Measurements from ENCODE around the gene TNIP2.
"Not testable (repeated sequence)": the region's sequence is repeated elsewhere in the genome, so short reads cannot be mapped to it uniquely, and the experiment has no call there.

The TNIP2 gene

GRCh38 chr4:2745516-2745915 lies 10.6 kb downstream of the TNIP2 start:
- DNase-seq (ENCODE audit: low read depth) = no peak

- no peak for DNase-seq (ENCODE audit: low read depth)
Observed at GRCh38 chr4:2744576-2745270, 11.4 kb downstream of the TNIP2 start.

GRCh38 chr4:2743518-2744445 lies 12.4 kb downstream of the TNIP2 start:
- no peak for DNase-seq (ENCODE audit: low read depth)

GRCh38 chr4:2742823-2743517 lies 13.2 kb downstream of the TNIP2 start:
- DNase-seq (ENCODE audit: low read depth) = no peak

GRCh38 chr4:2742081-2742822 lies 13.9 kb downstream of the TNIP2 start:
- DNase-seq (ENCODE audit: low read depth) = no peak

- DNase-seq (ENCODE audit: low read depth) = no peak
Observed at GRCh38 chr4:2741626-2742025, 14.5 kb downstream of the TNIP2 start.

- DNase-seq (ENCODE audit: low read depth) = not testable (repeated sequence)
Observed at GRCh38 chr4:2738296-2738695, 17.8 kb downstream of the TNIP2 start.

GRCh38 chr4:2735869-2736268 lies 20.3 kb downstream of the TNIP2 start:
- no peak for DNase-seq (ENCODE audit: low read depth)

GRCh38 chr4:2734612-2735011 lies 21.5 kb downstream of the TNIP2 start:
- DNase-seq (ENCODE audit: low read depth) = no peak

GRCh38 chr4:2733844-2734574 lies 22.1 kb downstream of the TNIP2 start:
- no peak for DNase-seq (ENCODE audit: low read depth)

GRCh38 chr4:2733001-2733843 lies 22.9 kb downstream of the TNIP2 start:
- DNase-seq (ENCODE audit: low read depth) = no peak

- DNase-seq (ENCODE audit: low read depth) = no peak
Observed at GRCh38 chr4:2732526-2732925, 23.6 kb downstream of the TNIP2 start.

- no peak for DNase-seq (ENCODE audit: low read depth)
Observed at GRCh38 chr4:2731907-2732317, 24.2 kb downstream of the TNIP2 start.

GRCh38 chr4:2729533-2729875 lies 26.6 kb downstream of the TNIP2 start:
- DNase-seq (ENCODE audit: low read depth) = no peak

GRCh38 chr4:2728806-2729532 lies 27.2 kb downstream of the TNIP2 start:
- no peak for DNase-seq (ENCODE audit: low read depth)

- DNase-seq (ENCODE audit: low read depth) = no peak
Observed at GRCh38 chr4:2728221-2728620, 27.9 kb downstream of the TNIP2 start.

- DNase-seq (ENCODE audit: low read depth) = not testable (repeated sequence)
Observed at GRCh38 chr4:2726881-2727280, 29.3 kb downstream of the TNIP2 start.

- no peak for DNase-seq (ENCODE audit: low read depth)
Observed at GRCh38 chr4:2725380-2725779, 30.8 kb downstream of the TNIP2 start.

GRCh38 chr4:2723751-2724150 lies 32.4 kb downstream of the TNIP2 start:
- DNase-seq (ENCODE audit: low read depth) = no peak

GRCh38 chr4:2722033-2722432 lies 34.1 kb downstream of the TNIP2 start:
- no peak for DNase-seq (ENCODE audit: low read depth)

All from stimulated activated CD4-positive, alpha-beta T cell treated with anti-CD3 and anti-CD28 coated beads, Interleukin-2, amount 100 ng/mL, for 4 hours (primary cell).